SK-N-DZ (cell line): ENCODE results near the gene TSEN15.
"Not testable (repeated sequence)": the region's sequence is repeated elsewhere in the genome, so short reads cannot be mapped to it uniquely, and the experiment has no call there.

Experiments used
- DNase-seq: peaks from one replicate; pipeline ENCODE4 v3.0.0-alpha.2; 2015; ENCODE audit warnings: low spot score

TSEN15 gene

DNA sequence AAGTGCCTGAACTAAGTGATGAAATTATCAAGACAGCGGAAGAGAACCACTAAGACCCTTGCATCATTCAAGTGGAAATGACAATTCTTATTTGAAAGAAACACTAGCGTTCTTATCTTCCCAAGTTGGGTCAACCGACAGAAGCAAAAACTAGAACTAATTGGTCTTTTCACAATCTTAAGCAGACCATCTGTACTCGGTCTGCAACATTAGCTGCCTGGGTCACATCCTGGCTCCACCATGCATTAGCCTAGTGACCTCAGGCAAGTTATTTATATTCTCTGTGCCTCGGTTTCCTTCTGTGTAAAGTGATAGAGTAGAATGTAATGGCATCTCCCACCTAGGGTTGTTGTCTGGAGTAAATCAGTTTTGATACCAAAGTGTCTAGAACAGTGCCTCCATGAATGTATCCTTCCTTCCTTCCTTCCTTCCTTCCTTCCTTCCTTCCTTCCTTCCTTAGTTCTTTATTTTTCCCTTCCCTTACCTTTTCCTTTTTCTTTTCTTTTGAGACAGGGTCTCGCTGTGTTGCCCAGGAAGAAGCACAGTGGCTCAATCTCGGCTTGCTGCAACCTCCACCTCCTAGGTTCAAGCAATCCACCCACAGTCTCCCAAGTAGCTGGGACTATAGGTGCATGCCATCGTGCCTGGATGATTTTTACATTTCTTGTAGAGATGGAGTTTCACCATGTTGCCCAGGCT, 20.0 kb upstream of the TSEN15 start:
- DNase-seq, result no peak

DNA sequence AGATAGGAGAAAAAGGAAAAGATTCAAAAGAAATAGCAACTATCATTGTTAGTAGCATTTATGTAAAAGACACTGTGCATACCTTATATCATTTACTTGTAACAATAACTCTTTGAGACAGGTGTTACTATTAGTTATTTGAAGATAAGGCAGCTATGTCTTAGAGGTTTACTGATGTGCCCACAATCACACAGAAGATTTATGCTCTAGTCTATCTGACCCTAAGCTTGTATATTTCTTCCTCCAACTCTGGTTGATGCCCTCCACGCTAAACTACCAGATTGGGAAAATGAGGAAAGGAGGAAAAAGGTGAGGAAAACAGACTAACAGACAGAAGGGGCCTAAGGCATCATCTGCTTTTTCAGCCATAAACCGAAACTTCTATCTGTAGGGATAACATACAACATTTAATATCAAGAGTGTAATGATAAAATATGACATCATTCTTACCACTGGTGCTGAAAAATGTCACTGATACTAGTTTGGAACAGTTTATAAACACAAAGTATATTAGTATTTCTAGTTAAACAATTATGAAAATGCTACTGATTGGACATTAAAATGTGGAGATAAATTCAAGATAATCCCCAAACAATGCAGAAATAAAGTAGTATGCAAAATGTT, 19.1 kb upstream of the TSEN15 start:
- no peak for DNase-seq

DNA sequence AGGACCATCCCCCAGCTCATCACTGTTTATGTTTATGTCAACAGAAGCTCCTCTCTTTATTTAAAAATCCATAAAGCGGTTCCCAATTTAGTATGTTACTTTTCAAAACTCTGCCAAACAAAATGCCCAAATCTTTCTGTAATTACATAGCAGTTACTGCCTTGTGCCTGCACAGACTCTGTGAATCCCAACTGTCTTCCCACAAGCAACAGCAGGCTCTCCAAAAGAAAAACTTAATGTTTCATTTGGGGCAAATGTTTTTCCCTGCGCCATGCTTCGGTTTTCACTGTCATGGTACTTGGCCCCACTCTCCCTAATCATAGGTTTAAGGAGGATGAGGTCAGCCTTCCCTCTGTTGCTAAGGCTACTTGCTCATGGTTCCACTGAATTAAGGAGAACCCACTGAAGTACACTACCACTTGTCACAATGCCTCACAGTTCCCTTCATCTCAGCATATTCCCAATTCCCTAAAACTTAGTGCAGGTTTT, 18.6 kb upstream of the TSEN15 start:
- no peak for DNase-seq

DNA sequence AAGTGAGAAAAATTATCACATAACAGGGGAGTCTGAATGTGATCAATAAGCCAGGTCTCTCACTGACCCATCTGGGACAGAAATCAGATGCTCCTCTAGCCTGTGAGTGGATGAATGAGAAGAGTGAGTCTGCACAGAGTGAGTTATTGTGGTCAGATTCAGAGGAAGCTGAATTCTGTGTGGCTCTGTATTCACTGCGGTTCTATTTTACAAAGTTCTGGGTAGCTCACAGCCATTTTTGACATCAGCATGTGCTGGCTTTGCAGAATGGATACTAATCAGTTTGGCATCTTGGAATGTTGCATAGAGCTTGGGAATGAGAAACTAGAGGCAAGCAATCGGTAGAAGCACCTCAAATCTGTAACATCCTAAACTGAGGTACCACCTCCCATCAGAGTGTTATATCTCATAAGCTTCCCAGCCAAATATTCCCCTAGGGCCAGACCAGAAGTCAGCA, 17.8 kb upstream of the TSEN15 start:
- no peak for DNase-seq

DNA sequence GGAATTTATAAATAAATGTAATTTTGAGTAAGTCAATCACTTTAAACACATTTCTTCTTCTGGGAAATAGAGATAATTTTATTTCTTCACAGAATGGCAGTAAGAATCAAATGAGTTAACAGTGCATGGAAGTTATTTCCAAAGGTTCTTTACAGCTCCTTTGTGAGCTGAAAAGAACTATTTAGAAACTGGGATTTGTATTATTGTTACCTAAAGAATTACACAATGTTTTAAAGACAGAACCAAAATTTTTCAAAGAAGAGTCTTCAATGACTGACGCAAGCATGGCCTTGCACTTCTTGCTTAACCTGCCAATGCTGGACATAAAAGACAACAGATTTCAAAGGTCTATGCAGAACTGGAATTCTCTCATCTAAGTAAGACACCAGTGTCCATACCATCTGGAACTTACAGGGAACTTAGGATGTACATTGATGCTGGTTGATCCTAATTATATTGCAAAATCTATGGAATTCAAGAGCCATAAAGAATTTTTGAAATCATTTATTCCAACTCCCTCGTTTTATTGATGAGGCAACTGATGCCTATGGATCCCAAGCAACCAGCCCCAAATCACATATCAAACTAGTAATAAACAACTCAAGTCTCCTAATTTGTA, 16.7 kb upstream of the TSEN15 start:
- DNase-seq, result no peak

DNA sequence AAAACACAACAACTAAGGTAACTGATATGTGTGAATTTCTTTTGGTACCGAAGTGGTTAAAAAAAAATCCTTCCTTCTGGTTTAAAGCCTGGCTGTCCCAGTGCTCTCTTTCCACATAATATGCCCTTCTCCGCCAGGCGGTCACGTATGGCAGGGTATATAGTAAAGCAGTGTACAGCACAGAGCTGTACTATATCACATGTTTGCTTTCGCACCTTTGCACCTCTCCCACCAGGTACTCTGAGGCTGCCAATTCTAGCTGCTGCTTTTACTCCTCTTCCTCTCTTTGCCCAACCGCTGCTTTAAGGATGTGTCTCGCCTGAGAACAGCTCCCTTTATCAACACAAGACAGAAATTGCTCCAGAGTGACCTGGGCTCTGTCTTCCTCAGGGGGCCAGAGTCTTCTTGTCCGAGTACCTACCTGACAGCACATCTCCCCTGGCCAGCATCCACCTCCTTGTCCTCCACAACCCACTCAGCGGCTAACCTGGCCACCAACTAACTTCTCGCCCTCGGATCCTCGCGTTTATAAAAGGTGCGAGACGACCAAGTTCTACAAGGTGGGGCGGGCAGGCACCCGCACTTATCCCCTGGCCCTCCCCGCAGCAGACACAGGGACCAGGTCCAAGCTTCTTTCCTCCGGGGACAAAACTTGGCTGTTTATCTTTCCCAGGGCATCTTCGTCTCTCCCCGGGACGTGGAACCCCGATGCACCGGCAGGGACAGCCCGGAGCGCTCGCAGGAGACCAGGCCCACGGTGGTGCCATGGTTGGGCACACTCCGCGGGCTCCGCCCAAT, 15.6 kb upstream of the TSEN15 start:
- no peak for DNase-seq

DNA sequence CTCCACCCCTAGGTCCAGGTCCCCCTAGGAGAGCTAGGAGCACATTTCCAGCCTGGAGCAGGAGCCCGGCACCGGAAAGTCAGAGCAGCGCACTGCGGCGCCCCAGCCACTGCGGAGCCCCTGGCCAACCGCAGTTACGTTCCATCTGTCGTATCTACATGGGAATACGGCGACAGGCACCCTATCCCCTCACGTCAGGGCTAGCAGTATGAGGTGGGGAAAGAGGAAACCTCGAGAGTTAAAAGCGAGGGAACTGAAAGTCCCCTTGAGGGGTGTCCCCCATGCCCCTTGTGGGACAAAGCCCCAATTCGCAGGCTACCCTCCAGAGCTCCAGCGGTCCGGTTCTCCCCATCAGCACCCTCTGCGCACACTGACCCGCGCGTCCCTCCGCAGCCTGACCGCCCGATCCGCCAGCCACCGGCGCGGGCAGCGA, 15.0 kb upstream of the TSEN15 start:
- peak; percentile 57 for DNase-seq

DNA sequence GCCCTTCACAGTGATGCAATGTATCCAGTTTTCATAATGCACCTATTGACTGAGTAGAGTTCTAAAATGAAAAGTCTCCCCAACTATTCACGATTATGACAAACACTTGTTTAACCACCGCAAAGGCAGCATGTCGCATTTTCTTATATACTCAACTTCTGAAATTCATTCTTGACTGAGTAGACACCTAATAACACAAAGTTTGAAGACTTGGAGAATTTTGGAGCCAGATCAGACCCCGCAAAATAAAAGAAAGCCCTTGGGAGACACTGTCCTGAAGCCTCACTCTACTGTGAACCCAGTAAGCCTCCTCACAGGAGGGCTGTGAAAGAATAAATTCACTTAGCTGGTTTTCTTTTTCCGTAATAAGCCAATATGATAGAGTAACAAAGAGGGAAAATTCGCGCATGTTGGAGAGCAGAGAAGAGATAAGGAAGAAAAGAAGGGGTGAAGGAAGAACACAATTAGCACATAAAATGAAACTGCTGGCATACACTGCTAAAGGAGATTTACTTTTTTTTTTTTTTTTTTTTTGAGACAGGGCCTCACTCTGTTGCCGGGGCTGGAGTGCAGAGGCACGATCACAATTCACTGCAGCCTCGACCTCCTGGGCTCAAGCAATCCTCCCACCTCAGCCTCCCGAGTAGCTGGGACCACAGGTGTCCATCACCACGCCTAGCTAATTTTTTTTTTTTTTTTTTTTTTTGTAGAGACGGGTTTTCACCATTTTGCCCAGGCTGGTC, 13.5 kb upstream of the TSEN15 start:
- DNase-seq, result no peak

DNA sequence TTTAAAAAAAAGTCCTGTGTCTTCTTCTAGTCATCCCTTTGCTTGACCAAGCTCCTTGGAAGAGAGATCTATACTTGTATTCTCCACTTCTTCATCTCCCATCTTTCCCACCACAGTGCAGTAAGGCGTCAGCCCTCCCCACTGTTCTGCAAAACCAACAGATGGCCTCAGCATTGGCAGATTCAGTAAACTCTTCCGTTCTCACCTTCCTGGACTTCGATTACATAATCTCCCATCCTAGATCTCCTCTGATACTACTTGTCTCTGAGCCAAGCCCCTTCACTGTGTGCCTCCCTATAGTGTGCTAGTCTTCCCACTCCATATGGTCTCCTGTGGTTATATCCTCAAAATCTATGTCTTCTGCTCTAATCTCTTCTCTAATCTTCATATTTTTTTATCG, 12.4 kb upstream of the TSEN15 start:
- no peak for DNase-seq

DNA sequence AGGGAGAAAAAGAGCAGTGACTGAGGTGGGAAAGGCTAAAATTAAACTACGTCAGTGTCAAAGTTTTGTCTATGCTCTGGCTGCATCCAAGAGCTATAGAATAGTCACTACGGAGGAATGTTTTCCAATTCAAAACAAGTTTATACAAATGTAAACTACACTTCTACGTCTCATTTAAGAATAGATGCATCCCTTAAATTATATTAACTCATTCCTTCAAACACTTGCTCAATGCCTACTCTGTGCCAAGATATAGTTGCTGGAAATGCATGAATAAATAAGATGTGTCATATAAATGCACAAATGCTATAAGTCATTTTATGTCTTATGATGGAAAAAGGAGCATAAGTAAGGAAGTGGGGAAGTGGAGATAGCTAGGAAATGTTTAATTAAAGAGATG, 9.8 kb upstream of the TSEN15 start:
- DNase-seq, result no peak

DNA sequence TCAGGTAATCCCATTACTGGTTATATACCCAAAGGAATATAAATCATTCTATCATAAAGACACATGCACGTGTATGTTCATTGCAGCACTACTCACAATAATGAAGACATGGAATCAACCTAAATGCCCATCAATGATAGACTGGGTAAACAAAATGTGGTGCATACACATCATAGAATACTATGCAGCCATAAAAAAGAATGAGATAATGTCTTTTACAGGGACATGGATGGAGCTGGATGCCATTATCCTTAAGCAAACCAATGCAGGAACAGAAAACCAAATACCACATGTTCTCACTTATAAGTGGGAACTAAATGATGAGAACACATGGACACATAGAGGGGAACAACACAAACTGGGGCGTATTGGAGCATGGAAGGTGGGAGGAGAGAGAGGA, 8.2 kb upstream of the TSEN15 start:
- DNase-seq, result not testable (repeated sequence)

DNA sequence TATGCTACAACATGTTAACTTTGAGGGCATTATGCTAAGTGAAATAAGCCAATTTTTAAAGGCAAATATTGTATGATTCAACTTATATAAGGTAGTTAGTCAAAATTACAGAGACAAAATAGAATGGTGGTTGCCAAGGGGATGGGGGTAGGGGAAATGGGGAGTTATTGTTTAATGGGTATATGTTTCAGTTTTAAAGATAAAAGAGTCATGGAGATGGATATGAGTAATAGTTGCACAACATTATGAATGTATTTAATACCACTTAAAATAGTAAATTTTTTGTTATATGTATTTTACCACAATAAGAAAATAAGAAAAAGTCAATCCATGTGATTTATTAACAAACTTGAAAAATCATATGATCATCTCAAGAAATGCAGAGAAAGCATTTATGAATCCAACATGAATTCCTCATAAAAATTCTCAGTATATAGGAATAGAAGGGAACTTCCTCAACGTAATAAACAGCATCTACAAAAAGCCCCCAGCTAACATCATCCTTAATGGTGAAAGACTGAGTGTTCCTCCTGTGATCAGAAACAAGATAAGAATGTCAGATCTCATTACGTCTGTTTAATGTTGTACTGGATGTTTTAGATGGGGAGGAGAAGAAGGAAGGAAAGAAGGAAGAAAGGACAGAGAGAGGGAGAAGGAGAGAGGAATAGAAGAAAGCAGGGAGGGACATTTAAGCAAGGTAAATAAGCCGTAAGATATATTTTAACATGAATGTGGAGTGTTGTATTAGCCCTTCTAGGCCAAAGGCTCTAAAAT, 6.7 kb upstream of the TSEN15 start:
- DNase-seq, result peak; percentile 85

DNA sequence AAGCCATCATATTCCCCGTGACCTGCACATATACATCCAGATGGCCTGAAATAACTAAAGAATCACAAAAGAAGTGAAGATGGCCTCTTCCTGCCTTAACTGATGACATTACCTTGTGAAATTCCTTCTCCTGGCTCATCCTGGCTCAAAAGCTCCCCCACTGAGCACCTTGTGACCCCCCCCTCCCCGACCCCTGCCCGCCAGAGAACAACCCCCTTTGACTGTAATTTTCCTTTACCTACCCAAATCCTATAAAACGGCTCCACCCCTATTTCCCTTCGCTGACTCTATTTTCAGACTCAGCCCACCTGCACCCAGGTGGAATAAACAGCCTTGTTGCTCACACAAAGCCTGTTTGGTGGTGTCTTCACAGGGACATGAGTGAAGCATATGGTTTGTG, 4.0 kb upstream of the TSEN15 start:
- not testable (repeated sequence) for DNase-seq

DNA sequence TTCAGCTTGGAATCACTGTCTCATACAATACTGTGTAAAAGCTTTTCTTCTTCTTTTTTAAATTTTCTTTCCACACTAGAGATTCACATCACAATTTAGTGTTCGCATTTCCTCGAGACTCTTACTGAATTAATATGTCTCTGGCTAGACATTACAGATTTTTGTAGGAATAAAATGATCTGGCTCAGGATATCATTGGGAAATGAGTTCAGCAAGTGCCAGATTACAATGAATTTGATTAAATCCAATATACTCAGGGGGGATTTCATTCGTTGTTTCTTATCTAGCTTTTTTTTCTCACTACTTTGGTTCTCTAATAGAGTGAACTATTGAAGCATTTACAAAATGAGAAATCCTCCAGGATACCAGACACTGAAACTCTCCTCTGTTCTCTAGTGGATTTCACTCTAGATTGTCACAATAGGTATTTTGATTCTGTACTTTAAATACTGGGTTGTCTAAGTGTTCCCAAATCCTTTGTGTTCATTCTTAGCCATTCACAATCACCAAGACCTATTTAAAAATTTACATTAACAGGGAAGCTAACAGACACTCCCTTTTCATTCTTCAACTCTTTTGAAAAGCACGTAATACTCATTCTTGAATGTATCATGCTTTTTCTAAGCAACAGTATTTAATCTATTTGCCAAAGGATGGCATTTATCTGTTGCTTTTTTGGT, 2.8 kb upstream of the TSEN15 start:
- no peak for DNase-seq

DNA sequence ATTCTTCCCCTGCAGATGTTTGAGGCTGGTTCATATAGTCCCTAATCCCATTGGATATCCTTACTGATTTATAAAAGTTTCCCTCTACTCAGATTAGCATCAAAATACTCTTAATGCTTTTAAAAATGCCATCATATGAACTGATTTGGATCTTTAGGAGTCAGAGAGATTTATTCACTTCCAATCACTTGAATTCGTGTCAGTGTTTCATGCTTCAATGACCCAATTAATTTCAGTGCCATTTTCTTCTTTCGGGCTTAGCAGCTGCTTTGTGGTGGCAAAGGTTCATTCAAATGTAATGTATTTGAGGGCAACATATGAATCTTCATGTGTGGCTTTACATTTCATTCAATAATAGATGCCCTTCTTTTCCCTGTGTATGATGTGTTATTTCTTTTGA, 2.2 kb upstream of the TSEN15 start:
- DNase-seq, result no peak

DNA sequence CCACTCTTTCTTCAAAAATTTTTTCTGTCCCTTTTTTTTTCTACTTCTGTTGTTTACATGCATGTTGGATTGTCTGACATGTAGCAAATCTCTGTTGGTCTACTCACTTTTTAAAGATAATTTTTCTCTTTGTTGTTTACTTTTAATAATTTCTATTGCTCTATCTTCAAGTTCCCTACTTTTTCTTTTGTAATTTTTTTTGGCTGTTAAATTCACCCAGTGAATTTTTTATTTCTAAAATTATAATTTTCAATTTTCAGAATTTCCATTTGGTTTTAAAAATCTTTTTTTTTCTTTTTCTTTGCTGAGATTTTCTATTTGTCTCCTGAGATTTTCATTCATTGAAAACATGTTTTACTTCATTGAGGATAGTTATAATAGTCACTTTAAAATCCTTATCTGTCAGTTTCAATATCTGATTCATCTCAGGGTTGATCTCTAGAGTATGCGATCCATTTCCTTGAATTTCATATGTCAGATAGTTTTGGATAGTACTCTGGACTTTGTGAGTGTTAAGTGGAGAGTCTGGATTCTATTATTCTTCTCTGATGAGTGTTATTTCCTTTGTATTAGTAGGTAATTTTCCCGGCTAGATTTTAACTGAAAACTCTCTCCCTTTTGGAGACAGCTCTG, 1.6 kb upstream of the TSEN15 start:
- DNase-seq, result no peak

DNA sequence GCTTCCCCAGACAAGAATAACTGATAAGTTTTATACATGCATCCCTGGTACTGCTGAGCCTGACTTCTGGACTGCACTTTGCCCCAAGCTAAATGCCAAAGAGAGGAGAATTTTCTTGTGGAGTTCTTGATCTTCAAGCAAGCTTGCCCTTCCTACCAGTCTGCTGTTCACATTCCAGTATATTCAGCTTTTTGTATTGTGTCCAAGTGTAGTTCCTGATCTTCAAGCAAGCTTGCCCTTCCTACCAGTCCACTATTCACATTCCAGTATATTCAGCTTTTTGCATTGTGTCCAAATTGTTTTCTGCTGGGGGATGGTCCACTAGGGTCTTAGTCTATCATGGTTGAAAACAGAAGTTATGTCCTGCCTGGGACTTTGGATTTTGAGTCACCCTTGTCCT, 894 bp upstream of the TSEN15 start:
- no peak for DNase-seq

DNA sequence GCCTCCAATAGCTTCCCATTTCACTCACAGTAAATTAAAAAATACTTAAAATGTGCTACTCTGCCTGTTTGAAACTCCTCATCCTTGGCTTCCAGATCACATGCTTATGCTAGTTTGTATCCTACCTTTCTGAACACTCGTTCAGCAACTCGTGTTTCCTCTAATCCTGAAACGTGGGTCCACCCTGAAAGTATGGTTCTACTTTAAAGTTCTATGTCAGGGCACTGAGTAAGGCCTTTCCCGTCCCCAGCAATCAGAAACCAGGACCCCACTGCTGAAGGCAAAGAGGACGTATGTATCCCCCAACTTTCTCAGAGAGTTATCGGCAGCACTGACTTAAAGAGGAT, 419 bp upstream of the TSEN15 start:
- no peak for DNase-seq

DNA sequence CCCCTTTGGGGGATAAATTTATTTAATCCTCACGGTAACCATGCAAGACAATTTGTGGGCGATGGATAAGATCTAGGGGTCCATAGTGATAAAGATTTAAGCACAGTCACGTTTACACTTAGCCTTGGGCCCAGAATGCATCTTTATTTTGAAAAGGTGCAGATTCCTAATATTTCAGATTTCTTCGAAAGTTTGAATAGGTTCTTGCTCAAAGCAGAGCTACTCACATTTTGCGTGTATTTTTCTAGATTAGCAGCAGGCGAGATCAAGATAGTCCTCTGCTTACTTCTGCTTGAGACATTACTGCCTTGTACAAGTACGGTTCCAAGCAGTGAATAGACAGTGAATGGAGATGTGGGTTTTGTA, 647 bp downstream of the TSEN15 start:
- DNase-seq, result no peak

DNA sequence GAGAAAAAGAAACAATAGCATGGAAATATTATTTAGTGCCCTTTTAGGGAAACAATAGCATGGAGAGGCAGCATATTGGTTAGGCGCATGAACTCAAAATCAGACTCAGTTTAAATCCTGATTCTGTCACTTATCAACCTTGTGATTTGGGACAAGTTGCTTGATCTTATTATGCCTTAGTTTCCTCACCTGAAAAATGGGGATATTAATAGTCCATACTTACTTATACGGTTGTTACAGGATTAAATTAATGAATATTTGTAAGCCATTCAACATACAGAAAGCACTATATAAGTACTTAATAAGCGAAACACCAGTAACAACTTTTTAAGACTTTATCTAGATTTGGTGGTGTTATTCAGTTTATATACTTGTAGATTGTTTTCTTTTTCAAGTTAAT, 1.2 kb downstream of the TSEN15 start:
- no peak for DNase-seq
